Left ventricle myocardium inferior (tissue), 1 donor: ENCODE data around the gene DIO1. TPM values are rescaled to one million over a fixed set of nuclear protein-coding genes. Genes with fewer than 3 reads are reported as not detected.

ENCODE experiments used
- DNase-seq: peaks from one replicate; pipeline ENCODE4 v3.0.0-alpha.2; 2020
- H3K27ac ChIP-seq: fragments of 200-600 bp; replicated peaks from 2 replicates; pipeline ENCODE4 v1.8.0; 2021
- H3K27me3 ChIP-seq: fragments of 200-600 bp; 2 replicates; pipeline ENCODE4 v1.8.0; 2021; ENCODE audit warnings: low read depth
- H3K36me3 ChIP-seq: fragments of 200-600 bp; 2 replicates; pipeline ENCODE4 v1.8.0; 2021
- H3K4me1 ChIP-seq: fragments of 200-600 bp; 2 replicates; pipeline ENCODE4 v1.8.0; 2021
- H3K4me3 ChIP-seq: fragments of 200-600 bp; 2 replicates; pipeline ENCODE4 v1.8.0; 2021; ENCODE audit warnings: mild to moderate bottlenecking, moderate library complexity
- H3K9me3 ChIP-seq: fragments of 200-600 bp; replicated peaks from 2 replicates; pipeline ENCODE4 v1.8.0; 2021
- CTCF ChIP-seq: fragments of 200-600 bp; IDR thresholded peaks from 2 replicates; pipeline ENCODE4 v1.8.0; 2021; ENCODE audit warnings: antibody characterized with exemption, mild to moderate bottlenecking, borderline replicate concordance
- intact Hi-C: fragments of 100-400 bp; cut with micrococcal nuclease; formaldehyde crosslinking; loops from one replicate; pipeline ENCODE4 v1.11.0; 2022
- total RNA-seq: library from RNA; stranded (reverse); fragmentation: NEBNext Ultra II Directional; extraction: Animal tissue kit (Norgen Biotek cat#: 25700); gene quantifications from one replicate; pipeline ENCODE4 v1.2.1, GENCODE V29; 2021
- donor health status: DM: no; HTN: yes; CAD: no; lungs with severe emphysema.

The DIO1 gene
- total RNA-seq, 1 donor from 2014 or later, result not detected

GRCh38 chr1:53947172-53947907, 53.4 kb downstream of the DIO1 start:
- peak overlapping the region; percentile 94 for H3K4me3 ChIP-seq
- intact Hi-C loops, result no loop called here
- H3K4me1 ChIP-seq, result peaks cover 54% of the 10 kb centered on the region

GRCh38 chr1:53948291-53948690, 54.3 kb downstream of the DIO1 start:
- Histone ChIP-seq H3K27me3 (no peaks in the 10 kb centered on the region), H3K4me3 (no peak overlapping the region), H3K27ac (no peak overlapping the region), H3K36me3 (peaks cover 15% of the 10 kb centered on the region), H3K4me1 (peaks cover 54% of the 10 kb centered on the region), H3K9me3 (no peaks in the 10 kb centered on the region)
- no peak for DNase-seq
- no peak for TF ChIP-seq CTCF
- intact Hi-C loops, result no loop called here

More at GRCh38 chr1:53947172-53947907, 53.4 kb downstream of the DIO1 start:
- TF ChIP-seq CTCF, result no peak
- Histone ChIP-seq H3K27me3 (no peaks in the 10 kb centered on the region), H3K36me3 (peaks cover 5% of the 10 kb centered on the region), H3K9me3 (no peaks in the 10 kb centered on the region), H3K27ac (peak overlapping the region; percentile 97)
- DNase-seq, result no peak

- Histone ChIP-seq H3K27ac (no peak overlapping the region), H3K4me1 (peaks cover 53% of the 10 kb centered on the region), H3K9me3 (no peaks in the 10 kb centered on the region), H3K27me3 (no peaks in the 10 kb centered on the region), H3K36me3 (peaks cover 25% of the 10 kb centered on the region), H3K4me3 (no peak overlapping the region)
- intact Hi-C loops, result no loop called here
- no peak for DNase-seq
- peak; percentile 49 for TF ChIP-seq CTCF
These were observed 55.3 kb downstream of the DIO1 start for GRCh38 chr1:53949023-53949990.

- H3K9me3 ChIP-seq, result no peaks in the 10 kb centered on the region
- DNase-seq, result no peak
- no peak overlapping the region for H3K4me3 ChIP-seq
- intact Hi-C loops, result loop anchor here (10.0 kb wide), 1 partner anchor 77 kb away; no protein-coding TSS in a partner anchor
- H3K36me3 ChIP-seq, result peaks cover 29% of the 10 kb centered on the region
- H3K27ac ChIP-seq, result no peak overlapping the region
- H3K4me1 ChIP-seq, result peaks cover 45% of the 10 kb centered on the region
- no peak for TF ChIP-seq CTCF
- no peaks in the 10 kb centered on the region for H3K27me3 ChIP-seq
These were observed 57.7 kb downstream of the DIO1 start for GRCh38 chr1:53951697-53952096.

- H3K27ac ChIP-seq, result no peak overlapping the region
- no peaks in the 10 kb centered on the region for H3K27me3 ChIP-seq
- H3K4me1 ChIP-seq, result peaks cover 34% of the 10 kb centered on the region
- intact Hi-C loops, result loop anchor here (10.0 kb wide), 1 partner anchor 79 kb away; no protein-coding TSS in a partner anchor
- H3K4me3 ChIP-seq, result no peak overlapping the region
- no peak for TF ChIP-seq CTCF
- no peaks in the 10 kb centered on the region for H3K9me3 ChIP-seq
- DNase-seq, result no peak
- peaks cover 37% of the 10 kb centered on the region for H3K36me3 ChIP-seq
These were observed 60.1 kb downstream of the DIO1 start for GRCh38 chr1:53954128-53954527.
